NCI-H226 (cell line): Measurements from ENCODE around the gene DNAH8.

Experiments used
- DNase-seq: peaks from one replicate; pipeline ENCODE4 v3.0.0-alpha.2; 2015

The DNAH8 gene

GRCh38 chr6:38976801-38977500 lies 261.8 kb downstream of the DNAH8 start:
- no peak for DNase-seq

DNA sequence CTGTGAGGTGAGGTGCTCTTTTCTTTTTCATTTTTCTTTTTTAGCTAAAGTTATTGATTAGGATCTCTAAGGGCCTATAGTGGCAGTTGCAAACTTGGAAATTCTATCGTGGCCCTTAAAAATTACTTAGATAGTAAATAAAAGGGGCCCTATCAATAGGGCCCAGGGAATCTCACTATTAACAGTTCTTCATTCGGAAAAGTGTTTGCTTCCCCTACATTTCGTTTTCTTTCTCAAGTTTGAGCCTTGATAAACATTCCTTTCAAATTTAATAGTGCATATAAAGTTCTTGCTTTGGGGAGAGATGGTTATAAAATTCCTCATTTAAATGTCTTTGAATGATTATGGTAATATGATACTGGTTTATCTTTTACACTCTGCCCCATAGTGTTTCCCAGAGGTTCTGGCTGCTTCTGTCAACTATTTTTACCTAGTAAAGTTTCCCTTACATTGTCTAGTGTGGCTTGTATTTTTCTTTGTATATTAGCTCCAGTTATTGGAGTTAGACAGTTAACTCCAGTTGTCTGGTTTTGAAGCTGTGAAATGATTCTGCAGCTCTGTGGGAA lies 263.1 kb downstream of the DNAH8 start:
- no peak for DNase-seq

DNA sequence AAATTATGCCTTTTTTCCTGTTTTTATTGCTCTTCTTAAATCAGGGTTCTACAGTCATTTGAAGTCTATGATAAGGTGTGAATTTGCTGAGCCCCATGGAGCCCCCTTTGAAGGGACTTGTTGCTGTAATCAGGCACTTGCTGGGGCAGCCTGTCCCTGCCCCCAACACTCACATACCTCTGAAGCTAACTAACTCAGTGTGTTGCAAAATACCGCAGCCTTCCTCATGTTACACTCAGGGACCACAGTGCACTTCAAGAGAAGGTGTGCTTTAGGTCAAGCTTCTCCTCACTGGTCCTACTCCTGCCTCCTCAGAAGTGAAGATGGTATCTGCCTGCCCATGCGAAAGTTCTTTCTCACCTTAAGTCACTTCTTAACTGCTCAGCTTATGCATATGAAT lies 267.4 kb downstream of the DNAH8 start:
- DNase-seq = no peak

GRCh38 chr6:38984723-38985122 lies 269.6 kb downstream of the DNAH8 start:
- DNase-seq = no peak

DNA sequence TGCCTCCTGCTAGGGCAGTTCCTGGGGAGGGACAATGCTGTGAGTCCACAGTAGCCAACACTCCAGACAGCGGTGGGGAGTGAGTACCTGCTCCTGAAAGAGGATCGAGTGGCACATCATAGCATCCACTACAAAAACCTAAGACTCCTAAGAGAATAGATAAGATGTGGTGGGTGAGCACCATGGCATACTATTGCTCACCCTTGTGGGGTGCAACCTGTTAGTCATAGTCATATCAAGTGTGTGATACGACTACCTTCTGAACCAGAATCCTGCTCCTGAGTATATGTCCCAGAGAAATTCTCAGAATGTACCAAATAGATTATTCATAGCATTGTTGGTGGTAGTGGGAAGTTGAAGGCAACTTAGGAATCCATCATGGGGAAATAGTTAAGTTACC lies 270.7 kb downstream of the DNAH8 start:
- no peak for DNase-seq

- no peak for DNase-seq
Measured at GRCh38 chr6:38987503-38987902, 272.4 kb downstream of the DNAH8 start.

DNA sequence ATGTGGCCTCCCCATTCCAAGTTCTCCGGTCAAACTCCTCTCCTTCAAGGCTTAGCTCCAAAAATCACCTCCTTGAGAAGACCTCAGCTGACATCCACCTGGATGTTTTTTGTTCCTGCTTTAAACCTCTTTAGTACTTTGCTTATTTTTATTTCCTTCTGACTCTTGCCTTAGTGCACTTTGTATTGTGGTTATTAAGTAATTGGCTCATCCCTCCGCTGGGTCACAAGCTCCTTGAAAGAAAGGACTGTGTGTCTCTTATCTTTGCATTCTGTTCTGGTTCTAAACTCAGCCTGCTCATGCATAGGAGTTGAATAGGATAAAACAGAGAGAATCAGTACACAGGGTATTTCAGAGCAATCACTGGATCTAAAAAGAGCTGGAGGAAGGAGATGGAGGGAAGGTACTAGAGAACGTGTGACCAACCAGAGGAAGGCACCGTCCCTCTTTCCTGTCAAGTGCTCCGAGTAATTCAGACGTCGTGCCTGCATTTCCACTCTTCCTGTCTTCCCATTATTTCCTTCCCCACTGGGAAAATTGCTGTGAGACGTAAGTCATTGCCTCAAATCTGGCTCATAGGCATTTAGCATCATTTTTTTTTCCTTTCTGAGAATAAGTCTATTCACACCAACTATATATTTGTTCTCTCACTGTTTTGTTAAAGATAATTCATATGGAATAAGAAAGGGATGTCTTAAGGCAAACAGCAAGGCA lies 273.8 kb downstream of the DNAH8 start:
- DNase-seq = no peak

DNA sequence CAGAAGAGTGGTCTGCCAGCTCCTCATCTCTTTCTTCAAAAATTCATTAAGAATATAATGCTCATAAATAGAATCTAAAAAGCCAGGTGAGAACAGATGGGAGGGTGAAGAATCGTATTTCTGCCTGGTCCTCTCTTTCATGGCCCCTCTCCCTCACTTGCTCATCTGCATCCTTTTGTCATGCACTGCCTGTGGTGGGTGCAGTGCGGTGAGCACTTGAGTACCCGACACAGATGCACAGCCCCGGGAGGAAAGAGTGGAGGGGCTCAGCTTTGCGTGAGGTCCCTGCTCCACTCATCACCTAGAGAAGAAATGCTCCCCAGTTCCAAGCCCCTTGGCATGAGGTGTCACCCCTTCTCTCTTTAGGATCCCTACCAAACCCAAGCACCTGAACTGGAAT lies 275.4 kb downstream of the DNAH8 start:
- no peak for DNase-seq

- no peak for DNase-seq
Measured at GRCh38 chr6:38996676-38997075, 281.6 kb downstream of the DNAH8 start.

GRCh38 chr6:38997128-38997761 lies 282.1 kb downstream of the DNAH8 start:
- no peak for DNase-seq

GRCh38 chr6:39003072-39003471 lies 288.0 kb downstream of the DNAH8 start:
- DNase-seq = no peak

- DNase-seq = no peak
Measured at GRCh38 chr6:39003492-39003891, 288.4 kb downstream of the DNAH8 start.

GRCh38 chr6:39004801-39005200 lies 289.7 kb downstream of the DNAH8 start:
- DNase-seq = no peak

DNA sequence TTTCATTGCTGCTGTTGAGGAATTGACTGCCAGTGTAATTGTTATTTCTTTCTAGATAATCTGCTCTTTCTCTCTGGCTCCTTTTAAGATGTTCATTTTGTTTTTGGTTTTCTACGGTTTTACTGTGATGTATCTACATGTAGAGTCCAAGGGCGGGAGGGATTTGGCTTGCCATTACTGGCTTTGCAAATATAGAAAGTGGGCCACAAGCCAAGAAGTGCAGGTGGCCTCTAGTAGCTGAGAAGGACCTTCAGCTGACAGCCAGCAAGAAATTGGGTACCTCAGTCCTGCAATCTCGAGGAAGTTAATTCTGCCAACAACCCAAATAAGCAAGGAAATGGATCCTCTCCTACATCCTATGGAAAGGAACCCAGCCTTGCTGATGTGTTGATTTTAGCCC lies 290.7 kb downstream of the DNAH8 start:
- DNase-seq = no peak

DNA sequence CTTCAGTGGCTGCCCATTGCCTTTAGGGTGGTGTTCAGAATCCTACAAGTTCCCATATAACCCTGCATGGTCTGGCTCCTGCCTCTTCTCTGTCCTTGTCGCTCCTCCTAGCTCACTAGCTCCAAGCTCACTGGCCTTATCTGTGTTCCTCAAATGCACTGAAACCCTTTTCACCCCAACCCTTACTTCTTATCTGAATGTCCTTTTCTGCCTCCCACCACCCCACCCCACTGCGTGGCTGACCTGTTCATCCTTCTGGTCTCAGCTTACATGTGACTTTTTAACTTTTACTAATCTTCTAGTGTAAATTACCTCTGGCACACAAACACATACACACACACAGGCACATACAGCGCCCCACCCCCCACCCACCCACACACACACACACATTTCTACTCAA lies 292.5 kb downstream of the DNAH8 start:
- no peak for DNase-seq

- DNase-seq = no peak
Measured at GRCh38 chr6:39008737-39009136, 293.6 kb downstream of the DNAH8 start.

DNA sequence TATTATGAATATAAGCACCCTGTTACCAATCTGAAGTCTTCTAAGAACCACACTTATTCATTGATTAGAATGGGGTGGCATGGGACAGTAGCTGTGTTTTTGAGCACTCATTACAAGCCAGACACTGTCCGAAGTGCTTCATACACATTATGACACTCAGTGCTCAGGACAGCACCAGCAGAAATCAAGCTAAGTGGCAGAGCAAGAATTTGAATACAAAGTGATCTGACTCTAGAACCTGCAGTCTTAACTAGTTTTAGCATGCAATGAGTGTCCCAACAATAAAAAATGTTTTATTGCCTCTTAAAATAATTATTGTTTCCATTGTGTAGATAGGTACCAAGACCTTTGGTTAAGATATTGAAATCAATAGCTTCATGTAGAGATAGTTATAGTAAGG lies 294.4 kb downstream of the DNAH8 start:
- DNase-seq = no peak

DNA sequence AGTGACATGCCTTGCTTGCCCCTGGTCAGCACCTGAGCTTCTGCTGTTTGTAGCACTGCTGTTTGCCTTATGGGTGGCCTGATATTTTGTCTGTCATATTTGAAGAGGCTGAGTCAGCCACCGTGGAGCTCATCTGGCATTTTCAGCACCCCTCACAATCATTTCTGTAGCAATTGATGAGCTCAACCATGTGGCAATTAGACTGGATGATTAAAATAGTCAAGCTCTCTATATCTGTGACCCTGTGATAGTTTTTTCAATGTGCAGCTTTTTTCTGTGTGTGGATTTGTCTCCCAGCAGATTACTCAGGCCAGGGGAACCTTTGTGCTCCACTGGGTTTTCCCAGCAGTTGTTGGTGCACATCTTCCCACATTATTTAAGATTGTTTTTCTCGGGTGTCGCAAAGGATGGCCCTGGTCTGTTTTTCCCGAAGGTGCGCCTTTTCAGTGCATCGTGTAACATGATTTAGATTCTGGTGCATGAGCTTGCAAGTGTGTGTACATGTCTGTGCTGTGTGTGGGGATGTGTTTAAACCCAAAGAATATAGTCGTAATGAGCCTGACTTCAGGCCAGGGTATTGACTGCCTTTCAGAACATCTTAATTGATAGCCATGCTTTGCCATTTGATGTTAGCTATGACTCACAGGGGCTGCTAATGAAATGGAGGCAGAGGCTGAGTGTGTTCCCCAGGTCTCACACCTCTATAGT lies 301.9 kb downstream of the DNAH8 start:
- no peak for DNase-seq

DNA sequence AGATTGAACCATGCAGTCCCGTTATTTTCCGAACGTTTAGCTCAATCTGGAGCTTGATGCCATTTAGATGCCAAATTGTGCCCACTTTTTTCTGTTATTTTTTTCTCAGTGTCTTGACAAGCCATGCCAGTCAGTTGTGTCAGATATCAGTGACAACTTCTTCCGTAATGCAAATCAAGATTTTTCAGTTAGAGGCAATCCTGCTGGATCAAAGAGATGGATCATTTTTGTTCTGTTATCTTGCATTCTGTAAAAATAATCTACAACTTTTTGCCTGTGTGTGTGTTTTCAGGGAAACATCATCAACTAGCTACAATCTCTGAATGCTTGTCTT lies 302.4 kb downstream of the DNAH8 start:
- DNase-seq = no peak

- no peak for DNase-seq
Measured at GRCh38 chr6:39018103-39018502, 303.0 kb downstream of the DNAH8 start.

DNA sequence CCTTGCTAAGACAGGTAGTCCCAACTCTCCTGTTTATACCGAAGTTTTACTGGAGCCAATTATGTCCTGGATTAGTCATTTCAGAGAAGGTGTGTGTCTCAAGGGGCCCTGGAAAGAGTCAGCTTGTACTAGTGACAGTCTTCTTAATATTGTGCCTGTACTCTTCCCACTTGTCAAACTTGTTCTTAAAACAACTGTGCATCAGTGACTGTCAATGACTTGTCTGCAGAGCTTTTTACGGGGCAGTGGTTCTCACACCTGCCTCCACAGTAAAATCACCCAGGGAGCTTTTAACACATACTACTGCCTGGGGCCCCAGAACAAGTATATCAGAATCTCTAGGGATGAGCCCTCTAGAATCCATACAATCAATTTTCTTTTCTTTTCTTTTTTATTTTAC lies 305.0 kb downstream of the DNAH8 start:
- no peak for DNase-seq

DNA sequence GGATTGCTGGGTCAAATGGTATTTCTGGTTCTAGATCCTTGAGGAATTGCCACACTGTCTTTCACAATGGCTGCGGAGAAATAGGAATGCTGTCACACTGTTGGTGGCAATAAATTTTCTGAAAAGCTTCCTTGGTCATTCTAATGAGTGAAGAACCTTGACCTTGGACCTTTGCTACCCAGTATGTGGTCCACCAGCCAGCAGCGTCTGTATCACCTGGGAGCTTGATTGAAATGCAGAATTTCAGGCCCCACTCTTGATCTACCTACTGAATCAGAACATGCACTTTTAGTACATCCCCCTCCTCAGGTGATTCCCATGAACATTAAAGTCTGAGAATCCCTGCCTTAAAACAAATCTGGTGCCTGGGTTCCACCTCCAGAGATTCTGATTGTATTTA lies 305.9 kb downstream of the DNAH8 start:
- DNase-seq = no peak

DNA sequence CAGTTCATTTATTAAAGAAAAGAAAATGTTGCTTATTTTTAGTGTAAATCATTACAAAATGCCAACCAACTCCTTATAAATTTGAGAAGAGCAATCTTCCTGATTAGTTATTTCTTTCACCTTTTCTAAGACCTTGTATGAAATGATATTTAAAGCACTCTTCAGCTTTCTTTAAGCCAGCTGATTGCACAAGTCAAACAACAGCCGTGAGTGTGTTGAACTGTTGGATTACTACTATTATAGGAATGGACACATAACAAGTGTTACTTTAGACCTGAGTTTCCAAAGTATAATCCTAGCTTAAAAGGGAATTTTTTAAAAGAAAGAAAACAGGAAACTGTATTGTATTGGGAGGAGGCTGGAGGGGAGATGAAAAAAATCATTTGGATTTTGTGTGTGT lies 306.7 kb downstream of the DNAH8 start:
- DNase-seq = no peak

- no peak for DNase-seq
Measured at GRCh38 chr6:39026175-39026574, 311.1 kb downstream of the DNAH8 start.
